ENCODE results near the gene ADPRS.

Gene ADPRS

DNA sequence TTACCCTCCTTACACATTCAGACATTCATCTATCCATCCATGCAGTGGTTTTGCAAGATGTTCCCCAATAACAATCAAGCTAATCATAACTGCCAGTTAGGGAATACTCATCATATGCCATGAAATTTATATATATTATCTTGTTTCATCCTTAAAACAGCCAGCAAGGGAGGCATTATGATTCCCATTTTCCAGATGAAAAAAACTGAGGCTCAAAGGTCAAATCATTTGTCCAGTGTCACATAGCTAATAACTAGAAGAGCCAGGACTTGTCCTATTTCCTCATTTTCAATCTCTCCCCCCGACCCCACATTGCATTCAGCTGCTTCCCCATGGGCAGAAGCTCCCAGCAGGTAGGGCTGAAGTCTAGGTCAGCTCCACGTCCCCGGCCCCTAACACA lies 43.3 kb downstream of the ADPRS start:
- no peak for DNase-seq (ENCODE audit: low read depth, low spot score)

DNA sequence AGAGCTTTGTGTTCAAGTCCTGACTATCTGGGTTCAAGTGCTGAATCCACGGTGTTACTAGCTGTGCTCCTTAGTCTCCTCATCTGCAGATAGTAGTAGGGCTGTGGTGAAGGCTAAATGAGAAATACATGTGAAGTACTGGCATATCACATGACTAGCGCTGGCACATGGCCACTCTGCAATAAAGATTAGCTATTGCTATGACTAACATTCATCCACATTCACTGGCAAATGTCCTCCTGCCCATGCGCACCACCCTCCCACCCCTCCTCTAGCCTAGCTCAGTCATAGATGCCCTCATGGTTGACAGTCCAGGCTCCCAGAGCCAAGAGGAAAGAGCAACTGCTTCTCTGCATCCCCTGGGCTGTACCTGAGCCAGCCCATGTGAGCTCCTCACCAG lies 44.8 kb downstream of the ADPRS start:
- no peak for DNase-seq (ENCODE audit: low read depth, low spot score)

GRCh38 chr1:36134031-36134430 lies 45.3 kb downstream of the ADPRS start:
- no peak for DNase-seq (ENCODE audit: low read depth, low spot score)

GRCh38 chr1:36134505-36135329 lies 46.0 kb downstream of the ADPRS start:
- DNase-seq (ENCODE audit: low read depth, low spot score): no peak

GRCh38 chr1:36135330-36135667 lies 46.6 kb downstream of the ADPRS start:
- DNase-seq (ENCODE audit: low read depth, low spot score): no peak

DNA sequence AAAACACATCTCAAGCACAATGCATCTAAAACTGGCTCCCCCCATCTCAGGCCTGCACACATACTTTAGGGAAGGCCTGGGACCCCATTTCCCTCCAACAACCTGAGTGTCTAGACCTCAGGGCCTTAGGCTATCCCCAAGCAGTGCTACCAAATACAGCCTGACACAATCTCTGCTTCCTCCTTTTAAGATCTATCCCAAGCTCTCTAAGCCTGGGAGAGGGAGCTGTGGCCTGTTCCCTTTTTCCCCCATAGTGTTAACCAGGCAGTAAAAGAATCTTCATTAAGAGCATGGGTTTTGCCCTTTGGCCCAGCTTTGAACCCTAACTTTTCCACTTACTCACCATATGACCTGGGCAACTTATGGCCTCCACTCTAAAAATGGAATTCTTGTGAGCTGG lies 47.1 kb downstream of the ADPRS start:
- DNase-seq (ENCODE audit: low read depth, low spot score): no peak

DNA sequence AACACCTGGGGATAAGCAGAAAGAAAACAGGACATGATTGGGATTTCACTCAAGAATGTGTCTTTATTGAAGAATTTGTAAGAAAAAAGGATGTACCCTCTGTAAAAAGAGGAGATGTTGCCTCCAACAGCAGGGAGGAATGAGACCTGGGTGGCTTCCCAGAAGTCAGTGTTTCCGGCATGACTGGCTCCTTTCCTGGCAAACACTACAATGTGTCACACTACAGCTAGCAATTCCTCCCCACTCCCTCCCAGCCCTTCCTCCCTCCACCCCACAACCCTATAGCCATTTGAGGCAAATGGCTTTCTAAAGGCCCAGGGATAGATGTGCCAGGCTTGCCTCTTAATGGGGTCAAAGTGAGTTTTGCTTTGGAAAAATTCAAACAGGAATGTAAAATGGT lies 47.8 kb downstream of the ADPRS start:
- no peak for DNase-seq (ENCODE audit: low read depth, low spot score)

DNA sequence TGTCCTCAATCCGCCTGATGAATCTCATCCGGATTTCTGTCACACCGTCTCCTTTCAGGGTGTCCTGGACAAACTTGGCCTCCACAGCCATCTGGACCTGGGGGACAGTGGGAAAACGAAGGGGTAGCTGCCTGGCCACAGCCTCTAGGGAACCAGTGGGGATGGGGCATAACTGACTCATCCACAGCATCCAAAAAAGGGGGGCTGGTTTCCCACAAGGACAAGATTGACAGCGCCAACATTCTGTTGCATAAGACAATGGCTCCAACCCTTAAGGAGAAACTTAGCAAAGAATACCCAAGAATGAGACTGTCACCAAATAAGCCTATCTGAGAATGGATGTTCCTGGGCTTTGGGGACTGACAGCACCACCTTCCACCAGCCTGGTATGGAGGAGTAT lies 48.5 kb downstream of the ADPRS start:
- DNase-seq (ENCODE audit: low read depth, low spot score): no peak

DNA sequence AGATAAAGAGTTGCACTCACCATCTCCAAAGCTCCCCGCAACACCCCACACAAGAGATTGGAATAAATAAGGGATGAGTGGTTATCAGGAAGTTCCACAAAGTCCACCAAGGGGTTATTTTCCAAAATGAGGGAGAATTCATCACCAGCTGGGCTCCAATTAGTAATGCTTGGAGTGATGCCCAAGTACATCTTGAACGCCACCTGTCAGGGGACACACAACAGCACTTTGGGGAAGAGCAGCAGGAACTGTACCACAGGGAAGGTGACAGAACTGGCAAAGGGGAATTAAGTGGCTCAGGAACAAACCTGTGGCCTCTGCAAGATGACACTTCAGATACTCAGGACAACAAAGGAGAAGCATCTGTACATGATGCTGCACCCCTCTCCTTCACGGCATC lies 49.1 kb downstream of the ADPRS start:
- no peak for DNase-seq (ENCODE audit: low read depth, low spot score)

DNA sequence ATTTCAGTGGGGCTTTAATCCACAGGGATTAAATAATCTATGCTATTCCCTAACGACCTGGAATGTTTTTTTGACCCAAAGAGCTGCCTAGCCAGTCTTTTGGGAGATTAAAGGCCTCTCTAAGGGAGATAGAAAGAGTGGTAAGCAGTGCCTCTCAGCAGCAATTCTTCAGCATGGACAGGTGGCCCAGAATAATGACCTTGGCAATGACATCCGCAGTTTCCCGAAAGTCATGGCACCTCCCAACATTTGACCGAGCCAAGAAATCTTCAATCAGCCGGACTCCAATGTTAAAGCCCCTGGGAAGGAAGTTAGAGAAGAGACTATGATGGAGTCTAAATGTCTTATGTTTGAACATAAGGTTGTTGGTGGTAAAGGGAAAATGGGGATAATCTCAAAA lies 50.8 kb downstream of the ADPRS start:
- DNase-seq (ENCODE audit: low read depth, low spot score): no peak

DNA sequence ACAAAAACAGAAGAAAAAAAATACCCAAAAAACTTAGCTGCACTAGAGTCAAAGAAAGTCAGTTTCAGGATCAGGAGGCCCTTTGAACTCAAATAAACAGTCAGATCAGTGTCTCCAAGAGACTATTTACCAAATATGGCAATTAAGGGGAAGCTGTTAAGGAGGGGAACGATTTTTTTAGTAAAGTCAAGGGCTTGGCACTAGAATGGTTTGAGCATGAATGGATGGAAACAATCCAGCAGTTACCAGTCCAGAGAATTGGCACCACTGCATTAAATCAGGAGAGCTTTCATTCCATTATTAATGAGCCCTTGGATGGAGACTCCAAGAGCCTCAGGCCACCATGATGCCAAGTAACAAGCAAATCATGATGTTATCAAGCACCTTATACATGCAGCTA lies 53.4 kb downstream of the ADPRS start:
- DNase-seq (ENCODE audit: low read depth, low spot score): no peak

DNA sequence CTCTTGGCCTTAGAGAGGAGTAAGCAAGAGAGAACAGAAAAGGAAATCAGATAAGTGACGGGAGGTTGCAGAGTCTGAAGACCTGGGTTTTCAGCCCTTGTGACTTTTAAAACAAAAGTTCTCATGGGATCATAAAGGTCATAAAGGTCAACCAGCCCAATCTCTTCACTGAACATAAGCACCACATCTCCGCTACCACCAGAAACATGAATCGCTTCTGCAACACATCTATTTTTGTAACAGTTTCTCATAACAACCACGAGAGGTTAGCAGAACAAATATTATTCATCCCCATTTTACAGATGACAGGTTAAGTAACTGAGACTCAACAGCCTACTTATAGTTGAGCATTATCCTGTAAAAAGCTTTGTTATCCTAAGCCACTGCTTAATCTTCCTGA lies 54.7 kb downstream of the ADPRS start:
- DNase-seq (ENCODE audit: low read depth, low spot score): no peak

All from iPS DF 19.7 (cell line).